ENCODE measurements around the gene P2RX3.

- TF ChIP-seq REST (IDR thresholded peaks at IDR 0.05; ENCODE audit: low read depth) (no peak), EP300 (IDR thresholded peaks at IDR 0.05; ENCODE audit: borderline replicate concordance) (no peak), MAX (IDR thresholded peaks at IDR 0.05) (no peak)
Observed at GRCh38 chr11:57316017-57316416, 22.1 kb upstream of the P2RX3 start.
